Measurements from ENCODE around the gene TMEM131.
A peak's percentile ranks its signal among the peaks of the same experiment; 100 is the strongest.
"Not testable (repeated sequence)": the region's sequence is repeated elsewhere in the genome, so short reads cannot be mapped to it uniquely, and the experiment has no call there.

TMEM131 gene, protein sequence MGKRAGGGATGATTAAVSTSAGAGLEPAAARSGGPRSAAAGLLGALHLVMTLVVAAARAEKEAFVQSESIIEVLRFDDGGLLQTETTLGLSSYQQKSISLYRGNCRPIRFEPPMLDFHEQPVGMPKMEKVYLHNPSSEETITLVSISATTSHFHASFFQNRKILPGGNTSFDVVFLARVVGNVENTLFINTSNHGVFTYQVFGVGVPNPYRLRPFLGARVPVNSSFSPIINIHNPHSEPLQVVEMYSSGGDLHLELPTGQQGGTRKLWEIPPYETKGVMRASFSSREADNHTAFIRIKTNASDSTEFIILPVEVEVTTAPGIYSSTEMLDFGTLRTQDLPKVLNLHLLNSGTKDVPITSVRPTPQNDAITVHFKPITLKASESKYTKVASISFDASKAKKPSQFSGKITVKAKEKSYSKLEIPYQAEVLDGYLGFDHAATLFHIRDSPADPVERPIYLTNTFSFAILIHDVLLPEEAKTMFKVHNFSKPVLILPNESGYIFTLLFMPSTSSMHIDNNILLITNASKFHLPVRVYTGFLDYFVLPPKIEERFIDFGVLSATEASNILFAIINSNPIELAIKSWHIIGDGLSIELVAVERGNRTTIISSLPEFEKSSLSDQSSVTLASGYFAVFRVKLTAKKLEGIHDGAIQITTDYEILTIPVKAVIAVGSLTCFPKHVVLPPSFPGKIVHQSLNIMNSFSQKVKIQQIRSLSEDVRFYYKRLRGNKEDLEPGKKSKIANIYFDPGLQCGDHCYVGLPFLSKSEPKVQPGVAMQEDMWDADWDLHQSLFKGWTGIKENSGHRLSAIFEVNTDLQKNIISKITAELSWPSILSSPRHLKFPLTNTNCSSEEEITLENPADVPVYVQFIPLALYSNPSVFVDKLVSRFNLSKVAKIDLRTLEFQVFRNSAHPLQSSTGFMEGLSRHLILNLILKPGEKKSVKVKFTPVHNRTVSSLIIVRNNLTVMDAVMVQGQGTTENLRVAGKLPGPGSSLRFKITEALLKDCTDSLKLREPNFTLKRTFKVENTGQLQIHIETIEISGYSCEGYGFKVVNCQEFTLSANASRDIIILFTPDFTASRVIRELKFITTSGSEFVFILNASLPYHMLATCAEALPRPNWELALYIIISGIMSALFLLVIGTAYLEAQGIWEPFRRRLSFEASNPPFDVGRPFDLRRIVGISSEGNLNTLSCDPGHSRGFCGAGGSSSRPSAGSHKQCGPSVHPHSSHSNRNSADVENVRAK (N-terminal part only)

DNA sequence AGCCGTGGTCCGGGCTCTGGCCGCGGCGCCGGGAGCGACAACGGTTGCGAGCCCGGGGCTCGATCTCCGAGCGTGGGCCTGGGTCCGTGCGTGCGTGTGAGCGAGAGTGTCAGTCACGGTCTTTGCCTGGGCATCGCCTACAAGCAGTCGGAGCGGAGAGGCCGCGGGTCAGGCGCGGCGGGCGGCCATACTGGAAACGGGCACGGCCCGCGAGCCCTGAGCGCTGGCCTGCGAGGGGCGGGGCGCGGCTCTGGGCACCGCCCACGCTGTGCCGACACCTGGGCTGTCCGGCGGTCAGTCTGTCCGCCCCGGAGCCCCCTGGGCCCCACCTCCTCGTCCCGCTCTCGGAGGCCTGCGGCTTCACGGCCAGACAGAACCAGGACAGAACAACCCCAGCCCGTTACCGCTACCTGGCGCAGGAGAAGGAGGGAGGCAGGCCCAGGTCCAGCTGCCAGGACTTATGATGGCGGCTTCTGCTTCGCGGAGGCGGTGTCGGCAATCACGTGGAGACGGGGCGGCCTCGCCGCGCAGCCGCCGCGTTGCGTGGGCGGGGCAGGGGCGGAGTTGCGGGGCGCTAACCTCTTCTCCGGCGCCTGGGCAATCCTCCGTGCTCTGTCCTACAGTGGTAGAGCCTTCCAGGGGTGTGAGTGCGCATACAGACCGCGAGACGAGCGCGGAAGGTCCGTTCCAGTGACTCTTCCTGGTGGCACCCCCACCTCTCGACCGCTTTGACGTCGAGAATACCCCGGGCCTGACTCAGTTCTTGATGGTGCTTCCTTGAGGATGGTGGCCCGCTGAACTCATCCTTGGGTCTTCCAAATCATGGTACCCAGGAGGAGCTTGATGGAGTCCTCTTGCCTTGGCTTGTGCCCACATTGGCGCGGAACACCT lies at the start of gene TMEM131:
TMEM131 (minus strand) TSS at position 215 of the 891 bp plus-strand sequence. CDS start 286 bp downstream, outside the sequence.
- peak; percentile 89 to 97 for DNase-seq

DNA sequence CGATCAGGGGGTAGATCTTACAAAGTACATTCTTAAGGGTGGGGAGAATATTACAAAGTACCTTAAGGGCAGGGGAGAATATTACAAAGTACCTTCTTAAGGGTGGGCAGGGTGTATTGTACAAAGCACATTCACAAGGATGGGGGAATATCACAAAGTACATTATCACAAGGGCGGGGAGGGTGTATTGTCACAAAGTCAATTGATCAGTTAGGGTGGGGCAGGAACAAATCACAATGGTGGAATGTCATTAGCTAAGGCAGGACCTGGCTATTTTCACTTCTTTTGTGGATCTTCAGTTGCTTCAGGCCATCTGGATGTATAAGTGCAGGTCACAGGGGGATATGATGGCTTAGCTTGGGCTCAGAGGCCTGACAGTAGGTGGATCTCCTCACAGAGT lies 49.0 kb upstream of the TMEM131 start:
- not testable (repeated sequence) for DNase-seq

DNA sequence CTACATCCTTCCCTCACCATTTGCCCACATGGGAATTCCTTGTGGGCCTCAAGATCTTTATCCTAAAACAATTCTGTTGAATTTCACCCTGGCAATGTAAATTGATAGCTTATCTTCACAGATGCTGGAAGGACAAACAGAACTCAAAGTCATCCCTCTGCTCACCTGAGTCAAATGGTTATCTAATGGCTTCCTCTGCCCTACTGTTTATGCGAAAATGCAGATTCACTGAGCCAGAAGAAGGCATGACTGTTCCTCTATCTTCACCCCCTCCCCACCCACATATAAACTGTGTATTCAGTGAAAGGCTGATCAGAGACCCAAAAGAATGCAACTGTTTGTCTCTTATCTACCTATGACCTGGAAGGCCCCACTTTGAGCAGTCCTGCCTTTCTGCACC lies 47.4 kb upstream of the TMEM131 start:
- DNase-seq = no peak

DNA sequence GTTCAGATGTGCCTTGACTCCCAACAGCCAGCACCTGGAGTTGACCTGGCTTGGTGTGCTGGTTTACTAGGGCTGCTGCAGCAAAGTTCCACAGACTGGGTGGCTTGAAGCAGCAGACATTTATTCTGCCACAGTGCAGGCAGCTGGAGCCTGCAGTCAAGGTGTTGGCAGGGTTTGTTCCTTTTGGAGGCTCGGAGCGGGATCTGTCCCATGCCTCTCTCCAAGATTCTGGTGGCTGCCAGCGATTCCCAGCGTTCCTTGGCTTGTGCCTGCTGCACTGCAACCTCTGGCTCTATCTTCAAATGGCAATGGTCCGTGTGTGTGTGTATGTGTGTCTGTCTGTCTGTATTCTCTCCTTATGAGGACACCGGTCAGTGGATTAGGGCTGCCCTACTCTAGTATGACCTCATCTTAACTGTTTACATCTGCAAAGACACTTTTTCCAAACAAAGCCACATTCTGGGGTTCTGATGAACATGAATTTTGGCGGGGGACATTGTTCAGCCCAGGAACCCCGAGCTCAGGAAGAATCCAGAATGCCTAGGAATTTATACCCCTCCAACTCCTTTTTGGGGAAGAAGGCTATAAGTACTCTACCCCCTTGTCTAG lies 44.7 kb upstream of the TMEM131 start:
- DNase-seq = no peak

DNA sequence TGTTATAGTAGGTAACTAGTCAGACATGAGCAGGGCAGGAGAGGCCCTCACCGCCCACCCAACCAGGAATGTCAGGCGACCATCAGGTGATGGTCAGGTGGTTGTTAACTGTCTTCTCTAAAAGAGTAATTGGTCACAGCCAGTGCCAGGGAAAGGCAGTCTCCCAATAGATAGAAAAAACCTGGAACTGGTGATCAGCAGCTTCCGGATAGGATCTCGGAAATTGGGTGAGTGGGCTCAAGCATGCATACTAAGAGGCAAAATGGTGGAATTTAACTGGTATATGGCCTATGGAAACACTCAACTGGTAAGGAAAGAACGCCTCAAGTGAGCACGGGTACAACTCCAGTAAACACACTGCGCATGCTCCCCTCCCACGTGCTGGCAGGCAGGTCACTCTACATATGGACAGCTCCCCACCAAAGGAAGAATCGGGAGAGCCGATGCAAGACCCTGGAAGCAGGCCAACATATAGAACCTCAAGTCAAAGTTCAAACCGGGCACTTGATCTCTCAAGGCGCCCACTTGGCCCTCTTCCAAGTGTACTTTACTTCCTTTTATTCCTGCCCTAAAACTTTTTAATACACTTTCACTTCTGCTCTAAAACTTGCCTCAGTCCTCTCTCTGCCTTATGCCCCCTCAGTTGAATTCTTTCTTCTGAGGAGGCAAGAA lies 43.5 kb upstream of the TMEM131 start:
- DNase-seq = no peak

DNA sequence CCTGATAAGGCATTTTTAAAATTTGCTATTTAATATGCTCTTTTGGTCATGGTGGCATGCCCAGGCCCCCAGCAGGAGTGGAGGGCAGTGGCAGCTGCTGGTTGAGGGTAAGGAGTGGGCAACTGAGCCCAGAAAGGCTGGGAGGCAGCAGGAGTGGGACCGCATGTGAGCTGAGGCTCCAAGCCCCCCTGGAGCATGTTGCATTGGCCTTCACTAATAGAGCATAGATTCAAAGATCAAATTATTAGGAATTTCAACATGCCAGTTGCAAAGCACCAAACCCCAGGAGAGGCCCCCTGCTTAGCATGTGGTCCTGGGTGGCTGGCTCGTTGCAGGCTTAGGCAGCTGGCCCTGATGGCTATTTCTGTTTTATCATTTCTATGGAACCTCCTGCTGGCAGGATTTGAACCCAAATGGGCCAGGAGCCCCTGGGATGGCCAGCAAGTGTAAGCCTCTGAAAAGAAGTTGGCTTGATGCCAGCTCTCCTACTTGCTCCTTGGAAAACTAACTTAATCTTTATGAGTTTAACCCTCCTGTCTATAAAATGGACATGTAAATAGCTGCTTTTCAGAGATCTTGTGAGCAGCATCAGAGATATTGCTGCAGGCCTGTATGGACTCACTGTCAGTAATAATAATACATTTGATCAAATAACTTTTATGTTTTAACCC lies 42.1 kb upstream of the TMEM131 start:
- DNase-seq = no peak

DNA sequence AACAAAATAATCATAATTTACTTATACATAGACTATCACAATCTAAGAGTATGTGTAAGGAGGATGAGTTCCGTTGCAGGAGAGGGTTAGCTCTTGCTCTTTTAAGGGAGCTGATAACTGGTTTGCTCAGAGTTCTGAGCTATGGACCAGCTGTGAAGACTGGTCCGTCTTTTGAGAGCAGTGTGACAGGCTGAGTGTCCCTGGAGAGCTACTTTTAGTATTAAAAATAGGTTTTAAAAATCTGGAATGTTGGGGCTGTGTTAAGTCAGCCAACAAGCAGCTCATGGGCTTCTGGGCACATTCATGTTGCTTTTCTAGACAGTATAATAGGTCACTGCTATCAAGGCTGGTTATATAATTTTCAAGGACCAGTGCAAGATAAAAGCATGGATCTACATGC lies 41.5 kb upstream of the TMEM131 start:
- DNase-seq = no peak

DNA sequence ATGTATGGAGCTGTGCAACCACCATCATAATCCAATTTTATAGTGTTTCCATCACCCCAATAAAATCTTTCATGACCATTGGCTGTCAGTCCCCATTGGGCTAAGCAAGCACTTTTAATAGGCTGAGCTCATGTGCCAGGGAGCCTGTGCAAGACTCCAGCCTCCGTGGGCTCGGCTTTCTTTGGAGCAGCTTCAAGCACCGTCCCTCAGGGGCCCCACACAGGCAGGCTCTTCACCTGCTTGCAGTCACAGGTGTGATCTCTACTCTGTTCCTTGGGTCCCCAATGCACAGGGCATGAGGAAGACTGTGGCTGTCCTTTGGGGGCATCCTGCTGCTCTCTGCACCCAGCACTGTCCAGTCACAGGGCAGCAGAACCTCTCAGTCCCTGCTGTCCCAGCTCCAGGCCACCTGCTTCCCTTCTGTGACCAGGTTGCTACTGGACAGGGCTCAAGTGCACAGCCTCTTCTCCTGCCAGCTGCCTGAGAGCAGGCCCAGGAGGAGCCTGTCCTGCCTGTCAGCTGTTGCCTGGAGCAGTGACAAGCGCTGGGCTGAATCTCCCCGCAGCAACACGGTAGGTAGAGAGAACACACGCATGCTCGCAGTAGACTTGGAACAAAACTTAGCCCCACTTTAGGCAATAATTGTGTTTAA lies 40.7 kb upstream of the TMEM131 start:
- no peak for DNase-seq

DNA sequence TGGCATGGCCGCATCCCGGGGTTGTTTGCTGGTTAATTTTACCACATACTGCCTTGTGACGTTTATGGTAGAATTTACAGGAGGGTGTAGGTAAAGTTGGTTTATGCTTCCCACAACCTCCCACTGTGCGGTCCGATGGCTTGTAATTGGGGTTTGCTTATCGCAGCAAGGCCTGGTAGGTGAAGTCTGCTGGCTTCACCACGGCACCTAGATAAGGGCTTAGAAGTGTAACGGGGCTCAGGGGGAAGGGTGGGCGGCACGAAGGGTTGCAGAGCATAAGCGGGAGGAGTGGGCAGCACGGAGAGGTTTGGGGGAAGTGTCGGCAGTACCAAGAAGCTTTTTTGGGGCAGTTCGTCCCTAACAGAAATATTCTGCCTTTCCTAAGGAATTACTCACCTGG lies 39.0 kb upstream of the TMEM131 start:
- DNase-seq = no peak

DNA sequence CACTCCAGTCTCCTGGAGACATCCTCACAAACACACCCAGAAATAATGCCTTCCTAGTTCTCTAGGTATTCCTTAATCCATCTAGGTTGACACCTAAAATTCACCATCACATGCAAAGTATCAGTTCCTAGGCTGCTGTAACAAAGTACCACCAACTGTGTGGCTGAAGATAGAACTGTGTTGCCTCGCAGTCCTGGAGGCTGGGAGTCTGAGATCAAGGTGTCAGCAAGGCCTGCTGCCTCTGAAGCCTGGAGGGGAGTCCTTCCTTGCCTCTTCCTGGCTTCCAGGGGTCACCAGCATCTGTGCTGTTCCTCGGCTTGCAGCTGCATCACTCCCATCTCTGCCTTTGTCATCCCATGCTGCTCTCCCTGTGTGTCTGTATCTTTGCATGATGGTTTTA lies 36.3 kb upstream of the TMEM131 start:
- no peak for DNase-seq

DNA sequence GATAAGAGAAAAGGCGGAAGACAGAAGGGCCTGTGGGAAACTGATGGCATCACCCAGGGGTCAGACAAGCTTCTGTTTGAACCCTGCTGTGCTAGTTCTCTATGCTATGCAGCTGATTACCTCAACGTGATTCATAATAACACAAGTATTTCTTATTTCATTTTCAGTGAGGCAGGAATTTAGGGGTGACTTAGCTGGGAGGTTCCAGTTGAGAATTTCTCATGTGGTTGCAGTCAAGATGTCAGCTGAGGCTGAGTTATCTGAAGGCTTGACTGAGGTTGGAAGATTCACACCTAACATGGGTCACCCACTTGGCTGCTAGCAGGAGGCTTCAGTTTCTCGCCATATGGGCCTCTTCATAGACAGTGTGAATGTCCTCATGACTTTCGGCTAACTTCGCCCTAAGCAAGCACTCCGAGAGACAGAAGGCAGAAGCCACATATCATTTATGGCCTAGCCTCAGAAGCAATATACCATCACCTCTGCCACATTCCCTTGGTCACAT lies 34.0 kb upstream of the TMEM131 start:
- no peak for DNase-seq

DNA sequence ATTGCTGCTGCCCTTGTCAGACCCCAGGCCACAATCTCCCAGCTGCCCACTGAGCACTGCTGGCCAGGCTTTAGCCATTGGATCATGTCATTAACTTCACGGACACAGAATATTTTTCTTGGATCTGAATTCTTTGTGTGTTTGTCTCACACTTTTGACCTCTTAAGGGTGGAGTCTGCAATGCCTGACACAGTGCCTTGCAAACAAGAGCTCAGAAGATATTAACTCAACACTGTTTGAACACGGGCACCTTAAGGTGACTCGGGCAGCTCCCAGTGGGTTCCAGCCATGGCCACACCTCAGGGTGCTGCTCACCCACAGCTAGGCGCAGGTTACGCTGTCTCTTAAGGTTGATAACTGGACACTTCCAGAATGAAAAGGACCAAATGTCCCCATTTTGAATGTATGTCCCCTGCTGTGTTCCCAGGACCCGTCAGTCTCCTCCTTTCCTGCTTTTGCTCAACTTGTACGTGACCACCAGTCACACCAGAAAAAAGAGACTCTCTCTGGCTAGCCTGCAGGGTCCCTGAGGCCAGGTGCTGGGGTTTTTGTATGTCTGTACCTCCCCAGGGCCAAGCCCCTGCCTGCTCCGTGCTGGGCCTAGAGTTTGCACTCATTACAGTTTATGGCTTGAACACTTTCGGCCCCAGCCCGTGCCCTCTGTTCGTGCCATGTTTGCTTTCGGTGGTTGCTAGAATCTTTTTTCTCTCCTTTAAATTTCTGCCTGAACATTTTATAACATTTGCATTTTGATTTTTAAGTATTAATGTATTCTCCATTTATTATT lies 33.4 kb upstream of the TMEM131 start:
- DNase-seq = no peak

DNA sequence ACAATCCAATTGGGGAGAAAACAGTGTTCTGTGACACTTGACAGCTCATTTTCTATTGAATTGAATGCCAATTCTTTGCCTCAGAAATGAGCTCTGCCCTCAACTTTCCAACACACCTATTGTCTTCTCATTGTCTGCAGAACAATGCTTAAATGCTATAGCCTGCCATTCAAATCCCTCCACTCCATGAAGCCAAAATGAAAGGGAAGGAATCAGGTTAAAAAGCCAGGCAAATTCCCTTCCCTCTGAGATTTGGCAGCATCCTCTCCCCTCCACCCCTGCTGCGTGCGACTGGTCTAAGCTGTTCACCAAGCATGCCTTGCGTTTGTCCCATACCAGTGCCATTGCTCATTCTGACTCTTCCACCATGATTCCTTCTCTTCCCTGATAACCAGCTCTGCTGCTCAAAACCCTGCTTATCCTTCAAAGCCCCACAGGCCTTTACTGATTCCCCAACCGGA lies 32.4 kb upstream of the TMEM131 start:
- no peak for DNase-seq

DNA sequence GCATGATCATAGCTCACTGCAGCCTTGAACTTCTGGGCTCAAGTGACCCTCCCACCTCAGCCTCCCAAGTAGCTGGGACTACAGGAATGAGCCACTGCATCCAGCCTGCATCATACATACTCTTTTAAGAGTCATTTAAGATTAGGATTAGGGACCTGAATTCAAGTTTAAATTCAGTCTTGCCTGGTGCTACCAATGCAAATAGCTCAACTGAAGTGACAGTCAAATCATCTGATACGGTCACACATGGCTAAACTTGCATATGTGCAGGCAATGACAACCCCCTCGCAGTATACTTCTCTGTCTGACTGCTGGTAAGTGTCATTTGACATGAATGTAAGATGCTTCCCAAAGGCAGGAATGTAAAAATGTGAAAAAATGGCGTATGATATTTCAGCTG lies 31.8 kb upstream of the TMEM131 start:
- no peak for DNase-seq

DNA sequence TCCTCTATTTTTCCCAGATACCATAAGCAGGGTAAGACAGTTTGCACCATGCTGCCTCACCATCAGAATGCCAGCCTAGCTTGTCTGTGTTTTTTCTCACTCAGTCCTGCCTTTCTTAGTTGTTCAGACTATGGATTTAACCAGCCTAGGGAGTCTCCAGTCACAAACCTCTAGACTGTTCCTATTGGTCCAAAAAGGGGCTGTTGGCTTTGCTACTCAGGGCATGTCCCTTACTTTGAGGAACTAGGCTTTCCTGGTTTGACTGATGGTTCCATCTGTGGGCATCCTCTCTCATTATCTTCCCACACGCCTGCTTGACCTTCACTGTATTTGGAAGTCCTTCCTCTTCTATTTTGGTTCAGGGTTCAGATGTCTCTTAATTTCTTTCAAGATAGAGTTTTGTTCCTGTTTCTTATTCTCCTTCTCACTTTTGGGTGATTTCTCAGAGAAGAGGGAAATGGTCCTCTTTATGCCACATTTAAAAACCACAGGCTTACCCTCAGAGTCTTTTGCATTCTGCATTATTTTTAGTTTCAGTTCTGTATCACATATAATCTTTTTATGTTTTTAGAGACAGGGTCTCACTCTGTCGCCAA lies 31.3 kb upstream of the TMEM131 start:
- DNase-seq = peak in 1 of 2 donors; percentile 30

DNA sequence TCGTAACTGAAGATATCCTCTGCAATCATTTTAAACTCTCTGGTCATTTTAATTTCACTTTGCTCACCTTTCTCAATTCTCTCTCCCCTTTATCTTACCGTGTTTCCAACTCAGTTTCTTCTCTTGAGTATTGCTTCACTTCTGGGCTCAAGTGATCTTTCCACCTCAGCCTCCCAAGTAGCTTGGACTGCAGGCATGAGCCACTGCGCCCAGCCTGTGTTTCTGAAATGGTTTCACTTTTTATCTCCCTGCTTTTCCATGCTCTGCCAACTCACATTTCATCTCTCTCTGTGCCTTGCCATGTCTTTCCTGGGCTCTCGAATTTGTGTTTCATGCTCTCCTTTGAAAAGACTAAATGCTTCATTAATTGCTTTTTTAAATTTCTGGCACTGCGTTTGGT lies 30.5 kb upstream of the TMEM131 start:
- no peak for DNase-seq

DNA sequence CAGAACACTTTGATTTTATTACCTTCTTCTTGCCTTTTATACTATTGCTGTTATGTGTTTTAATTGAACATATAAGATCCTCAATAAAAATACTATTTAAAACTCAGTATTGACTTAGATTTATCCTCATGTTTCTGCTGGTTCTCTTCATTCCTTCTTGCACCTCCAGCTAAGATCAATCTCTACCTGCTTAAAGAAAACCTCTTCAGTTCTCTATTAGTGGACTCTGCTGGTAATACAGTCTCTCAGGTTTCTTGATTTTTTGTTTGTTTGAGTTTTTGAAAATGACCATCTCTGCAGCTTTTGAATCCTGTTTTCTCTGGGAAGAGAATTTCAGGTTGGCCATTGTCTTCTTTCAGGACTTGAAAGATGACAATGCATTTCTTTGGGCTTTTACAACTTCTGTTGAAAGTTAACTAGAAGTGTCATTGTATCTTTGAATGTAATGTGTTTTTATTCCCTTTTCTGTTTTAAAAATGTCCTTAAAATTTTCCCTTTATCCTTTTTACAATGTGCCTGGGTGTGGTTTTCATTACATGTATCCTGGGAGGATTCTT lies 29.8 kb upstream of the TMEM131 start:
- DNase-seq = no peak

DNA sequence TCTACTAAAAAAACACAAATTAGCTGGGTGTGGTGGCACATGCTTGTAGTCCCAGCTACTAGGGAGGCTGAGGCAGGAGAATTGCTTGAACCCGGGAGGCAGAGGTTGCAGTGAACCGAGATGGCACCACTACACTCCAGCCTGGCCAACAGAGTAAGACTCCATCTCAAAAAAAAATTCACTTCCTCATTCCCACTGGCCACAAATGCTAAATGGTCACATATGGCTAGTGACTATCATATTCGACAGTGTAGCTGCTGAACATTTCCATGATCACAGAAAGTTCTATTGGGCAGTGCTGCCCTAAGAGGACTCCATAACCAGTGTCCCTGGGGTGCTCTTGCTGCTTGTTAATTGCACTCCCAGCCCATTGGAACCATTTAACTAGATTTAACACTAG lies 26.3 kb upstream of the TMEM131 start:
- DNase-seq = not testable (repeated sequence)
